ENCODE results near the gene MAFF.

The MAFF gene

GRCh38 chr22:38211556-38211955, 9.8 kb downstream of the MAFF start:
- Mint-ChIP-seq H3K27ac (no peak overlapping the region), H3K27me3 (ENCODE audit: low read depth) (peaks cover 24% of the 10 kb centered on the region), H3K9me3 (no peaks in the 10 kb centered on the region), H3K36me3 (ENCODE audit: low read depth) (peaks cover 4% of the 10 kb centered on the region), H3K4me1 (peaks cover 16% of the 10 kb centered on the region), H3K4me3 (no peak overlapping the region)
- no peak for TF ChIP-seq CTCF (IDR thresholded peaks at IDR 0.05; ENCODE audit: unreplicated experiment in 3 of 3)

- peak overlapping the region in 1 of 3 experiments; percentile 38 for H3K27ac Mint-ChIP-seq
- H3K4me3 Mint-ChIP-seq = peak overlapping the region in 1 of 3 experiments; percentile 38
- H3K27me3 Mint-ChIP-seq (ENCODE audit: low read depth) = peaks cover 24% of the 10 kb centered on the region
- no peaks in the 10 kb centered on the region for H3K9me3 Mint-ChIP-seq
- H3K36me3 Mint-ChIP-seq (ENCODE audit: low read depth) = peaks cover 4% of the 10 kb centered on the region
- peaks cover 16% of the 10 kb centered on the region for H3K4me1 Mint-ChIP-seq
- no peak for TF ChIP-seq CTCF (IDR thresholded peaks at IDR 0.05; ENCODE audit: unreplicated experiment in 3 of 3)
These were observed 10.6 kb downstream of the MAFF start for GRCh38 chr22:38212442-38212841.

- peaks cover 24% of the 10 kb centered on the region for H3K27me3 Mint-ChIP-seq (ENCODE audit: low read depth)
- peaks cover 4% of the 10 kb centered on the region for H3K36me3 Mint-ChIP-seq (ENCODE audit: low read depth)
- TF ChIP-seq CTCF (IDR thresholded peaks at IDR 0.05; ENCODE audit: unreplicated experiment in 3 of 3) = no peak
- peak overlapping the region in 1 of 3 experiments; percentile 14 for H3K27ac Mint-ChIP-seq
- no peaks in the 10 kb centered on the region for H3K9me3 Mint-ChIP-seq
- peak overlapping the region; percentile 2 to 38 (median 2) for H3K4me3 Mint-ChIP-seq
- H3K4me1 Mint-ChIP-seq = peaks cover 23% of the 10 kb centered on the region
These were observed 11.7 kb downstream of the MAFF start for GRCh38 chr22:38213319-38213989.

GRCh38 chr22:38213990-38214301, 12.2 kb downstream of the MAFF start:
- Mint-ChIP-seq H3K27me3 (ENCODE audit: low read depth) (peaks cover 24% of the 10 kb centered on the region), H3K9me3 (no peaks in the 10 kb centered on the region), H3K36me3 (ENCODE audit: low read depth) (peaks cover 4% of the 10 kb centered on the region), H3K4me1 (peaks cover 28% of the 10 kb centered on the region), H3K4me3 (peak overlapping the region in 2 of 3 experiments; percentile 41 to 61), H3K27ac (no peak overlapping the region)
- TF ChIP-seq CTCF (IDR thresholded peaks at IDR 0.05; ENCODE audit: unreplicated experiment in 3 of 3) = no peak

- Mint-ChIP-seq H3K36me3 (ENCODE audit: low read depth) (peaks cover 4% of the 10 kb centered on the region), H3K4me3 (peak overlapping the region; percentile 41 to 71 (median 43))
These were observed 12.7 kb downstream of the MAFF start for GRCh38 chr22:38214302-38215056.

More at GRCh38 chr22:38214302-38215056, 12.7 kb downstream of the MAFF start:
- no peaks in the 10 kb centered on the region for H3K9me3 Mint-ChIP-seq
- H3K27ac Mint-ChIP-seq = peak overlapping the region in 1 of 3 experiments; percentile 9
- H3K27me3 Mint-ChIP-seq (ENCODE audit: low read depth) = peaks cover 24% of the 10 kb centered on the region
- peaks cover 34% of the 10 kb centered on the region for H3K4me1 Mint-ChIP-seq
- peak in 2 of 3 experiments; percentile 17 to 25 for TF ChIP-seq CTCF (IDR thresholded peaks at IDR 0.05; ENCODE audit: unreplicated experiment in 3 of 3)
